Mesodermal cell (in vitro differentiated cells): ENCODE data around the gene RANBP9.

Source experiments
- H3K27ac ChIP-seq: 2 replicates; pipeline ENCODE4 v1.7.0; 2013; ENCODE audit warnings: mild to moderate bottlenecking, low read depth, low read length, moderate library complexity; ENCODE audit not compliant: severe bottlenecking
- H3K36me3 ChIP-seq: 2 replicates; pipeline ENCODE4 v1.7.1; 2013; ENCODE audit warnings: mild to moderate bottlenecking, low read length, moderate library complexity; ENCODE audit not compliant: control insufficient read depth, insufficient read depth
- H3K4me1 ChIP-seq: one replicate; pipeline ENCODE4 v1.7.1; 2013; ENCODE audit warnings: mild to moderate bottlenecking, low read length; ENCODE audit not compliant: insufficient read depth, control insufficient read depth, poor library complexity, severe bottlenecking
- H3K4me3 ChIP-seq: 2 replicates; pipeline ENCODE4 v1.7.0; 2013; ENCODE audit warnings: low read length, control low read depth, mild to moderate bottlenecking; ENCODE audit not compliant: insufficient read depth, poor library complexity, severe bottlenecking; ENCODE audit errors: extremely low read depth
- H3K9me3 ChIP-seq: 2 replicates; pipeline ENCODE4 v1.7.1; 2013; ENCODE audit warnings: mild to moderate bottlenecking, low read length, moderate library complexity; ENCODE audit not compliant: control insufficient read depth
- WGBS, 2 experiments: methylation state at CpG; one replicate each; pipeline ENCODE4 v1.1.5; 2013; ENCODE audit warnings: missing lambda C conversion rate in 2 of 2; ENCODE audit not compliant: insufficient coverage in 2 of 2; 5-methylcytosine and 5-hydroxymethylcytosine counted together

RANBP9 gene

DNA sequence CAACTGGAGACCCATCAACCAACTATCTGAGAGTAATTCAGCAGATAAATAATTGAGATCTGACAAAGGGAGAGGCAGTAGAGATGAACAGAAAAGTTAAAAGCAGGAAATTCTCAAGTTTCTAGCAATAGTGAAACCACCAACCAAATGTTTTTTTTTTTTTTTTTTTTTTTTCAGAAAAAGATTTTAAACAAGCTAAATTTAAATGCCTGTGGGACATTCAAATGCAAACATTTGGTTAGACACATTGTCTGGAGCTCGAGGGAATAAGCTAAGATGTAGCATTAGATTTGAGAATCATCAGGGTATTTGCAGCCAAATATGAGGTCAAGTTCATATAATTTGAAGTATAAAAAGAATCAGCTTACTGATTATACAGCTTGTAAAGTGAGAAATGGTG lies 16.4 kb downstream of the RANBP9 start:
- Histone ChIP-seq H3K27ac (no peak overlapping the region), H3K4me1 (no peaks in the 10 kb centered on the region), H3K4me3 (no peak overlapping the region), H3K36me3 (peaks cover 37% of the 10 kb centered on the region), H3K9me3 (no peaks in the 10 kb centered on the region)
- 100% methylated on average over 1 of the region's 1 CpG for WGBS, 2 experiments

DNA sequence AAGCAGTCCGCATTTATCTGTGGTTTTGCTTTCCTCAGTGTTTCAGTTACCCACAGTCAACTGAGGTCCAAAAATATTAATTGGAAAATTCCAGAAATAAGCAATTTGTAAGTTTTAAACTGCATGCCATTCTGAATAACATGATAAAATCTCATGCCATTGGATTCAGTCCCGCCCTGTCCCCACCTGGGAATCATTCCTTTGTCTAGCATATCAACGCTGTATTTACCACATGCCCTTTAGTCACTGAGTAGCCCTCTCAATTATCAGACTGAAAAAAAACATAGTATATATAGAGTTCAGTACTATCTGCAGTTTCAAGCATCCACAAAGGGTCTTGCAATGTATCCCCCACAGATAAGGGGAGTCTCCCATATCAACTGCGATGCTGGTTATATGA lies 17.1 kb downstream of the RANBP9 start:
- Histone ChIP-seq H3K4me3 (no peak overlapping the region), H3K27ac (no peak overlapping the region), H3K9me3 (no peaks in the 10 kb centered on the region), H3K4me1 (no peaks in the 10 kb centered on the region), H3K36me3 (peaks cover 41% of the 10 kb centered on the region)
- WGBS, 2 experiments: 86% methylated on average over 1 of the region's 4 CpGs; no CpG with 5 or more reads in 1 of the 2 experiments

DNA sequence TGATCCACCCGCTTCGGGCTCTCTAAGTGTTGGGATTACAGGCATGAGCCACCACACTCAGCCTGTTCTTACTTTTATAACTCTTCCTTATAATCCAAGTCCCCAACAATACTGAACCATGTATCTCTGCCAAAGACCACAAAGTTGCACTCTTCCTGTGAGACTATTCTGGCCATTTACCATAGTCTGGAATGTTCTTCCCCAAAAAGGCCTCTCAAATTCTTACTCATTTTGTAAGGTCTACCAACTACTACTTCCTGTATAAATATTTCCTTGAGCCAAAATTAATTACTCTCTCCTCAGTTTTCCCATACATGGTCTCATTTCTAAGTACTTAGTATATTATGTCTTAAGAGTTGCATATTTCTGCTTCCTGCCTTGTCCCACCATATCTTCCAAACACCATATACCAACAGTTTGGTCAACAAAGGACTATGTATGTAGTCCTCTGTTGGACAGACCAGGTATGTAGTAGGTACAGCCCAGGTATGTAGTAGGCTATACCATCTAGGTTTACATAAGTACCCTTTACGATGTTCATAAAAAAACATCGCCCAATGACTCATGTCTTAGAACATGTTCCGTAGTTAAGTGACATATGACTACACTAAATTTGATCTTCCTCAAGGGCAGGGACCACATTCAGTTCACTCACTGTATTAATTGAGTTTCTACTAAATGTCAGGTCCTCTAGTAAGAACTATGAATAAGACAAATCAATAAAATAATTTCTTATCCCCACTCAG lies 22.0 kb downstream of the RANBP9 start:
- H3K4me3 ChIP-seq: no peak overlapping the region
- H3K27ac ChIP-seq: no peak overlapping the region
- peaks cover 35% of the 10 kb centered on the region for H3K36me3 ChIP-seq
- WGBS, 2 experiments: 92 to 96% methylated on average over 3 to 4 of the region's 5 CpGs
- no peaks in the 10 kb centered on the region for H3K4me1 ChIP-seq
- no peaks in the 10 kb centered on the region for H3K9me3 ChIP-seq

DNA sequence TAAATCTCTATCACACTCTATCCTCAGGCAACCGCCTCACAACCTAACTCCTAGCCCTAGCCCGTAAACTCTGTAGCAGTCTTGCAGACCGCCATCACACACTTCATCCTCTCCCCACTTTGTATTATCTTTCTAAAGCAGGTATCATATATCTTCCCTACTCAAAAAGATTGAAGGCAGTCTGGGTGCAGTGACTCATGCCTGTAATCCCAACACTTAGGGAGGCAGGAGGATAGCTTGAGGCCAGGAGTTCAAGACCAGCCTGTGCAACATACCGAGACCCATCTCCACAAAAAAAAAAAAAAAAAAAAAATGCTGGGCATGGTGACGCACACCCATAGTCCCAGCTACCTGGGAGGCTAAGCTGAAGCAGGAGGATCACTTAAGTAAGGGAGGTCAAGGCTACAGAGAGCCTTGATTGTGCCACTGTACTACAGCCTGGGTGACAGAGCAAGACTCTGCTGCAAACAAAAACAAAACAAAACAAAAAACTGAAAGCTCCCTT lies 22.9 kb downstream of the RANBP9 start:
- 75 to 90% methylated on average over 2 to 3 of the region's 5 CpGs for WGBS, 2 experiments
- no peak overlapping the region for H3K27ac ChIP-seq
- no peaks in the 10 kb centered on the region for H3K9me3 ChIP-seq
- H3K4me1 ChIP-seq: no peaks in the 10 kb centered on the region
- H3K36me3 ChIP-seq: peaks cover 28% of the 10 kb centered on the region
- H3K4me3 ChIP-seq: no peak overlapping the region

DNA sequence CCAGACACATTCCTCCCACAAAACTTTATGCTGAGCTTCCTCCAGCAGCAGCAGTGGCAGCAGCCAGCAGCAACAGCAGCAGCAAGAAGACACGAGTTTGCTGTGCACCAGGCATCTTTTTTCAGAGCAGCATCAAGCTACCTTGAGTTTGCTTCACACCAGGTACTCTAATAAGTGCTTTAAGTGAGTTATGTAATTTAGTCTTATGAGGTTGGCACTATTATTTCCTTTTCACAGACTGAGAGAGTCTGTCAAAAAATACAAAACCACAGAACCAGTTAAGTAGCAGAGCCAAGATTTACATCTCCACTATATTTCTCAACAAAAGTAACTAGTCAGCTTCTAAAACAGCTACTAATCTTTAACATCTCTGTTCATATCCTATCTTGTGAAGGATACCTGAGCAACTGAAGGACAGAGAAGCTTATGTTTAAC lies 23.7 kb downstream of the RANBP9 start:
- Histone ChIP-seq H3K9me3 (no peaks in the 10 kb centered on the region), H3K36me3 (peaks cover 20% of the 10 kb centered on the region), H3K4me3 (no peak overlapping the region), H3K4me1 (no peaks in the 10 kb centered on the region), H3K27ac (no peak overlapping the region)
- no CpG with 5 or more reads among the region's 1 CpG for WGBS, 2 experiments

DNA sequence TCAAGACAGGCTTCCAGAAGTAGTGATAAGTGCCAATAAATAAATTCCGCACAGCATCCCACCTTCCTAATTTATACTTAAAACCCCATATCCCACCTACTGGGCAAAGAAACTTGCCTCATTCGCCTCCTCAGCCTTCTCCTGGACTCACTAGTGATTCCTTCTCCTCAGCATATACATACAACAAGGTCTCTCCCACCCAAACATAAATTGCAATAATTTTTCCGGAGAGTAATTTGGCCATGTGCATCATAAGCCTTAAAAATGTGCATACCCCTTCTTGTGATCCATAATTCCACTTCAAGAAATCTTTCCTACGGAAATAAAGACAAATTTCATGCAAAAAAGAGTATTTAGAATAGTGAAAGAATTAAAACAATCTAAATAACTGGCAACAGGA lies 26.8 kb downstream of the RANBP9 start:
- 83 to 93% methylated on average over 1 to 3 of the region's 4 CpGs for WGBS, 2 experiments
- Histone ChIP-seq H3K4me1 (no peaks in the 10 kb centered on the region), H3K27ac (no peak overlapping the region), H3K9me3 (no peaks in the 10 kb centered on the region), H3K4me3 (no peak overlapping the region), H3K36me3 (peaks cover 28% of the 10 kb centered on the region)

DNA sequence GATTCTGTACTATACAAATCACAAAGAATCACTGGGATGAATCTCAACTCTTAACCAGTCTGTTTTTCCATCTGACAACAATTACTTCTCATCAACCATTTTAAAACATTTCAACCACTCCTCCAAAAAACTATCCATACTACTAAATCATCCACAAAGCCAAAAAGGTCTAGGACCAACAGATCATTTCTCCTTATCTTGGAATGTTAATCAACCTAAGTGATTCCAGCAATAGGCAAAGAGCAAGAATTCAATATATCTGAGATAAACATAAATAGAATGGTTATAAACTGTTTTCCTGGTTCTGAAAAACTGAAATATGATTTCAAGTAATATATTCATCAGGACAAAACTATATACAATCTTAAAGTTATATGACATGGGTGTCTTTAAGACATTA lies 28.6 kb downstream of the RANBP9 start:
- Histone ChIP-seq H3K27ac (no peak overlapping the region), H3K4me1 (no peaks in the 10 kb centered on the region), H3K4me3 (no peak overlapping the region), H3K9me3 (no peaks in the 10 kb centered on the region), H3K36me3 (peaks cover 20% of the 10 kb centered on the region)

DNA sequence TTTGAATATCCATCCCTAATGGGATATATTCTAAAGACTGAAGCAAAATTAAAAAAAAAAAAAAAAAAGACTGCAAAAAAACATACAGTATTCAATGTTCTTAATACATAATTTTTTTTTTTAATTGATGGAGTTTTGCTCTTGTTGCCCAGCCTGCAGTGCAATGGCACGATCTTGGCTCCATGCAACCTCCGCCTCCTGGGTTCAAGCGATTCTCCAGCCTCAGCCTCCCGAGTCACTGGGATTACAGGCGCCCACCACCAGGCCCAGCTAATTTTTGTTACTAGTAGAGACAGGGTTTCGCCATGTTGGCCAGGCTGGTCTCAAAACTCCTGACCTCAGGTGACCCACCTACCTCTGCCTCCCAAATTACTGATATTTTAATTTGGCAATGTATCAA lies 29.3 kb downstream of the RANBP9 start:
- Histone ChIP-seq H3K27ac (no peak overlapping the region), H3K9me3 (no peaks in the 10 kb centered on the region), H3K36me3 (peaks cover 20% of the 10 kb centered on the region), H3K4me3 (no peak overlapping the region), H3K4me1 (no peaks in the 10 kb centered on the region)
- WGBS, 2 experiments: 96 to 100% methylated on average over 4 to 5 of the region's 6 CpGs

DNA sequence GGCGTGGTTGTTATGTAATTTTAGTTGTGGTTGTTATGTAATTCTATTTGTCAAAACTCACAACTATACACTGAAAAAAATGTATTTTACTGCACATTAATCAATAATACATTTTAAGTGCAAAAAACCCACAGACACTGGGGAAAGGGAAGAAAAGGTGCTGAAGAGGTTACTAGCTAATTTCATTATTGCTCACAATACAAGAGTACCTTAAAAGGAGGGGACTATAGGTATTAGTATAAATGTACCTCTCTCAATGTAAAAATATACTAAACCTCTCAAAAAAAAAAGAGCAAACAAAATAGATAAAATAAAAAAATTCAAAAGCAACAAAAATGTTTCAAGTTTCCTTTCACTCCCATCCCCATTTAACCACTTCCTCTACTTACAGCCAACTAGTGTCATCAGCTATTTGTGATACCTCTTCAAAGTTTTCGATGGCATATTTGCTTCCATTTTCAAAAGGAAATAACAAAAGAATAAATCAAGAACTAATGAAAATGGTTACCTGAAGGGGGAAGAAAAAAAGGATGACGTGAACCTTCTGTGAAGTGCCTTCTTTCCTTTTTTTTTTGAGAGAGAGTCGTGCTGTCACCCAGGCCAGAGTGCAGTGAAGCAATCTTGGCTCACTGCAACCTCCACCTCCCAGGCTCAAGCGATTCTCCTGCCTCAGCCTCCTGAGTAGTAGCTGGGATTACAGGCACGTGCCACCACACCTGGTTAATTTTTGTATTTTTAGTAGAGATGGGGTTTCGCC lies 30.2 kb downstream of the RANBP9 start:
- H3K9me3 ChIP-seq: no peaks in the 10 kb centered on the region
- no peaks in the 10 kb centered on the region for H3K4me1 ChIP-seq
- H3K4me3 ChIP-seq: no peak overlapping the region
- H3K36me3 ChIP-seq: peaks cover 18% of the 10 kb centered on the region
- 90 to 100% methylated on average over 2 of the region's 7 CpGs for WGBS, 2 experiments
- no peak overlapping the region for H3K27ac ChIP-seq

DNA sequence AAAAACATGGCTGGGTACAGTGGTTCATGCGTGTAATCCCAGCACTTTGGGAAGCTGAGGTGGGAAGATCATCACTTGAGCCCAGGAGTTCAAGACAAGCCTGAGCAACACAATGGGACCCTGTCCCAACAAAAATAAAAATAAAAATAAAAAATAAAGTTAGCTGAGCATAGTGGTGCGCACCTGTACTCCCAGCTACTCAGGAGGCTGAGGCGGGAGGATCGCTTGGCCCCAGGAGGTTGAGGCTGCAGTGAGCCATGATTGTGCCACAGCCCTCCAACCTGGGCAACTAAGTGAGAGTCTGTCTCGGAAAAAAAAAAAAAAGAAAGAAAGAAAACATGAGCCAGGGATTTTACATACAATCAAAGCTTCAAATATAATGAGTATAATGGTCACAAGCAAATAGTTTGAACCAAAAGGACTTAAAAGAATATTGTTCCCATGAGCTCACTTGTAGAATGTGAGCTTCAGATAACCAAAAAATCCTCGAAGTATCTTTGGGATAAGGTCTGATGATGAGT lies 31.1 kb downstream of the RANBP9 start:
- WGBS, 2 experiments: 94 to 100% methylated on average over 4 of the region's 6 CpGs
- peaks cover 16% of the 10 kb centered on the region for H3K36me3 ChIP-seq
- no peaks in the 10 kb centered on the region for H3K4me1 ChIP-seq
- no peaks in the 10 kb centered on the region for H3K9me3 ChIP-seq
- no peak overlapping the region for H3K27ac ChIP-seq
- no peak overlapping the region for H3K4me3 ChIP-seq

DNA sequence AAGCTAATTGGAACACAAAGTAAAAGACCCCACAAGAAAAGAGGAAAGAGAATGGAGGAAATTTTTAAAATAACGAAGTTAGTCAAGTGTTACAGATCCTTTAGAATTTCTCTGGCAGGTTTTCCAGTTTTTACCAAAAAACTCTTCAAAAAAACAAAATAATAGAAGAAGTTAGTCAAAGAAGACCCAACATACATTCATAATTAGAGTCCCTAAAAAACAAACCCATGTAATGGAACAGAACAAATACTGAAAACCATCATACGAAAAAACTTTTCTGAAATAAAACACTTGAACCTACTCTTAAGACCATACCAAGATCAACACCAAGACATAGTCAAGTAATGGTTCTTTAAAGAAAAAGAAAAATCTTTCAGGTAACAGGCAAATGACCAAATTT lies 31.6 kb downstream of the RANBP9 start:
- H3K27ac ChIP-seq: no peak overlapping the region
- no peak overlapping the region for H3K4me3 ChIP-seq
- no peaks in the 10 kb centered on the region for H3K9me3 ChIP-seq
- 83% methylated on average over 1 of the region's 2 CpGs; no CpG with 5 or more reads in 1 of the 2 experiments for WGBS, 2 experiments
- H3K36me3 ChIP-seq: peaks cover 16% of the 10 kb centered on the region
- H3K4me1 ChIP-seq: no peaks in the 10 kb centered on the region
